ENCODE data around the gene EPGN.

Gene EPGN

DNA sequence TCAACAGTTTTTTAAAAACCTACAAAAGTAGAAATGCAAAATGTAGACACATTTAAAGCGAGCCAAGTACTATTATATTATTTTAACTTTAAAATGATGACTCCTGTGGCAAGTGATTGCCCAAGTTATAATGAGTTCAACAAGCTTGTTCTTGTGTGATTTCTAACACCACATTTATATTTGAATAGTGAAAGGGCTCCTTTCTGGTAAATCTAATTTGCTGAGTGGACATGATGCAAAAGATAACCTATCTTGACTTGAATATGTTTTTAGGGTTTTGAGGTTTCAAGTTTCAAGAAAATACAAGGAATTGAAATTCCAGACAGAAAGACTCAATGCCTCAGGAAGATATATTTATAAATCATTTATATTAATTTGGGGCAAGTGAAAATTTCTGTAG lies 1.1 kb upstream of the EPGN start:
- H3K27me3 ChIP-seq (ENCODE audit: insufficient read depth, low read length, poor library complexity, severe bottlenecking): no peaks in the 10 kb centered on the region
- peaks cover 4% of the 10 kb centered on the region; the same call in 1 of the 2 replicates for H3F3A ChIP-seq (ENCODE audit: low read depth)
- no peaks in the 10 kb centered on the region for H3K79me2 ChIP-seq (ENCODE audit: insufficient read depth, low read length)
- no peak overlapping the region for H3K9ac ChIP-seq (ENCODE audit: low read depth, low read length, poor library complexity, severe bottlenecking)
- H2AFZ ChIP-seq (ENCODE audit: low read length): no peak overlapping the region
- H3K36me3 ChIP-seq (ENCODE audit: insufficient read depth, low read length): no peaks in the 10 kb centered on the region
- no peaks in the 10 kb centered on the region for H4K20me1 ChIP-seq (ENCODE audit: insufficient read depth, low read length, poor library complexity, severe bottlenecking)
- peaks cover 21% of the 10 kb centered on the region for H3K4me1 ChIP-seq (ENCODE audit: insufficient read depth, low read length, poor library complexity, severe bottlenecking)
- no peak overlapping the region for H3K4me3 ChIP-seq (ENCODE audit: low read length, poor library complexity, severe bottlenecking)
- no peak for TF ChIP-seq EZH2phosphoT487 (IDR thresholded peaks at IDR 0.05; ENCODE audit: borderline replicate concordance)
- TF ChIP-seq, protein P1, sequence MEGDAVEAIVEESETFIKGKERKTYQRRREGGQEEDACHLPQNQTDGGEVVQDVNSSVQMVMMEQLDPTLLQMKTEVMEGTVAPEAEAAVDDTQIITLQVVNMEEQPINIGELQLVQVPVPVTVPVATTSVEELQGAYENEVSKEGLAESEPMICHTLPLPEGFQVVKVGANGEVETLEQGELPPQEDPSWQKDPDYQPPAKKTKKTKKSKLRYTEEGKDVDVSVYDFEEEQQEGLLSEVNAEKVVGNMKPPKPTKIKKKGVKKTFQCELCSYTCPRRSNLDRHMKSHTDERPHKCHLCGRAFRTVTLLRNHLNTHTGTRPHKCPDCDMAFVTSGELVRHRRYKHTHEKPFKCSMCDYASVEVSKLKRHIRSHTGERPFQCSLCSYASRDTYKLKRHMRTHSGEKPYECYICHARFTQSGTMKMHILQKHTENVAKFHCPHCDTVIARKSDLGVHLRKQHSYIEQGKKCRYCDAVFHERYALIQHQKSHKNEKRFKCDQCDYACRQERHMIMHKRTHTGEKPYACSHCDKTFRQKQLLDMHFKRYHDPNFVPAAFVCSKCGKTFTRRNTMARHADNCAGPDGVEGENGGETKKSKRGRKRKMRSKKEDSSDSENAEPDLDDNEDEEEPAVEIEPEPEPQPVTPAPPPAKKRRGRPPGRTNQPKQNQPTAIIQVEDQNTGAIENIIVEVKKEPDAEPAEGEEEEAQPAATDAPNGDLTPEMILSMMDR (conservative IDR thresholded peaks at IDR 0.05; ENCODE audit: low read length): no peak
- H3K9me3 ChIP-seq (ENCODE audit: insufficient read depth, low read depth, low read length): no peaks in the 10 kb centered on the region
- no peaks in the 10 kb centered on the region for H3K9me2 ChIP-seq (replicated peaks; ENCODE audit: low read depth, low read length)
- no peak overlapping the region for H3K4me2 ChIP-seq (ENCODE audit: low read depth, low read length, poor library complexity, severe bottlenecking)

DNA sequence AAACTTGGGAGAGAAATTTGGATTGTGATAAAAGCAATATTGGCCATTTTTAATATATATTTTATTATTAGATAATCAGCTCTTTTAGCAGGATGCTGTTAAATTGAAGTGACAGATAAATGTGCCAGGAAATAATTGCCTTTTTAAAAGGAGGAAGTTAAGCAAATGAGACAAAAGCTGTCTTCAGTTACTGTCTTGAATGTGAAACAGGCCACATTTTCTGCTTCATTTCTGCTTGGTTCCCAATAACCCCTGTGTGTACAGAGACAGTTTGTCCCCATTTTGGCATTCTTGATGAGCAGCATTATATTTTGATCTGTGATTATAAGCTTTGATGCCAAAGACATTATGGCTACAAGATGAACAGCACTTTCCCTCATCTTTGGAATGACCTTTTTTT lies 953 bp downstream of the EPGN start:
- TF ChIP-seq EZH2phosphoT487 (IDR thresholded peaks at IDR 0.05; ENCODE audit: borderline replicate concordance): no peak
- TF ChIP-seq, protein P1 (conservative IDR thresholded peaks at IDR 0.05; ENCODE audit: low read length): no peak
- Histone ChIP-seq H3F3A (ENCODE audit: low read depth) (peaks cover 4% of the 10 kb centered on the region; the same call in 1 of the 2 replicates), H3K36me3 (ENCODE audit: insufficient read depth, low read length) (no peaks in the 10 kb centered on the region), H3K79me2 (ENCODE audit: insufficient read depth, low read length) (no peaks in the 10 kb centered on the region), H3K9me2 (replicated peaks; ENCODE audit: low read depth, low read length) (no peaks in the 10 kb centered on the region), H3K4me1 (ENCODE audit: insufficient read depth, low read length, poor library complexity, severe bottlenecking) (peaks cover 21% of the 10 kb centered on the region), H3K4me2 (ENCODE audit: low read depth, low read length, poor library complexity, severe bottlenecking) (peak overlapping the region; percentile 52), H3K4me3 (ENCODE audit: low read length, poor library complexity, severe bottlenecking) (peak overlapping the region; percentile 30), H2AFZ (ENCODE audit: low read length) (peak overlapping the region; percentile 71), H3K27me3 (ENCODE audit: insufficient read depth, low read length, poor library complexity, severe bottlenecking) (no peaks in the 10 kb centered on the region), H3K9me3 (ENCODE audit: insufficient read depth, low read depth, low read length) (no peaks in the 10 kb centered on the region), H3K9ac (ENCODE audit: low read depth, low read length, poor library complexity, severe bottlenecking) (no peak overlapping the region), H4K20me1 (ENCODE audit: insufficient read depth, low read length, poor library complexity, severe bottlenecking) (no peaks in the 10 kb centered on the region)

DNA sequence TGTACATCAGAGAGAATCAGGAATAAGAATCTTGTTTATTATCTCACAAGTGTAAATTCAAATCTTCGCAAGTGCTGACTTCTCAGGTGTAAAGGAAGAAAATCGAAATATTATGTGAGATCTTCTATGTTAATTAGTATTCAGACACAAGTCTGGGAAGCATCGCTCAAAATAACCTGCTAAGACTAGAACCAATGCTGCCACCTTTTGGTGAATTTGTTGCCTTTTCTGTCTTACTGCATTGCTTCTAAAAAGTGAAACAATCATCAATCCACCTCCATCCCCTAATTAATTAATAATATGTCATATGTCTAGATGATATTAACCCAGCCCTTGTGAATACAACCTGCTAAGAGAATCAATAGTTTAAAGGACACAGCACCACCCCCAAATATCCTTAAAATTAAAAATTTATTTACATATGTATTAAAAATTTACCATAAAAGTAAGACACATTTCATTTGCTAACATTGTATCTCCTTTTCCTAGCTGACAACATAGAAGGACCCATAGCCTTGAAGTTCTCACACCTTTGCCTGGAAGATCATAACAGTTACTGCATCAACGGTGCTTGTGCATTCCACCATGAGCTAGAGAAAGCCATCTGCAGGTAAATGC lies 3.5 kb downstream of the EPGN start:
- peaks cover 4% of the 10 kb centered on the region; the same call in 1 of the 2 replicates for H3F3A ChIP-seq (ENCODE audit: low read depth)
- H3K9me2 ChIP-seq (replicated peaks; ENCODE audit: low read depth, low read length): no peaks in the 10 kb centered on the region
- no peak overlapping the region for H3K4me3 ChIP-seq (ENCODE audit: low read length, poor library complexity, severe bottlenecking)
- H4K20me1 ChIP-seq (ENCODE audit: insufficient read depth, low read length, poor library complexity, severe bottlenecking): no peaks in the 10 kb centered on the region
- H2AFZ ChIP-seq (ENCODE audit: low read length): peak overlapping the region; percentile 42; the same call in 1 of the 2 replicates
- H3K9me3 ChIP-seq (ENCODE audit: insufficient read depth, low read depth, low read length): no peaks in the 10 kb centered on the region
- peak overlapping the region; percentile 19 for H3K4me2 ChIP-seq (ENCODE audit: low read depth, low read length, poor library complexity, severe bottlenecking)
- no peak overlapping the region for H3K9ac ChIP-seq (ENCODE audit: low read depth, low read length, poor library complexity, severe bottlenecking)
- no peaks in the 10 kb centered on the region for H3K27me3 ChIP-seq (ENCODE audit: insufficient read depth, low read length, poor library complexity, severe bottlenecking)
- H3K36me3 ChIP-seq (ENCODE audit: insufficient read depth, low read length): no peaks in the 10 kb centered on the region
- no peak for TF ChIP-seq EZH2phosphoT487 (IDR thresholded peaks at IDR 0.05; ENCODE audit: borderline replicate concordance)
- TF ChIP-seq, protein P1 (conservative IDR thresholded peaks at IDR 0.05; ENCODE audit: low read length): peak; percentile 85
- peaks cover 21% of the 10 kb centered on the region for H3K4me1 ChIP-seq (ENCODE audit: insufficient read depth, low read length, poor library complexity, severe bottlenecking)
- no peaks in the 10 kb centered on the region for H3K79me2 ChIP-seq (ENCODE audit: insufficient read depth, low read length)
